TTC549 (cell line): ENCODE measurements around the gene LEF1.

Experiments used
- FAIRE-seq: peaks from 2 replicates; lab custom pipeline; 2012; peaks lifted over from hg19 to GRCh38; lab: Jason Lieb, UNC

LEF1 gene

DNA sequence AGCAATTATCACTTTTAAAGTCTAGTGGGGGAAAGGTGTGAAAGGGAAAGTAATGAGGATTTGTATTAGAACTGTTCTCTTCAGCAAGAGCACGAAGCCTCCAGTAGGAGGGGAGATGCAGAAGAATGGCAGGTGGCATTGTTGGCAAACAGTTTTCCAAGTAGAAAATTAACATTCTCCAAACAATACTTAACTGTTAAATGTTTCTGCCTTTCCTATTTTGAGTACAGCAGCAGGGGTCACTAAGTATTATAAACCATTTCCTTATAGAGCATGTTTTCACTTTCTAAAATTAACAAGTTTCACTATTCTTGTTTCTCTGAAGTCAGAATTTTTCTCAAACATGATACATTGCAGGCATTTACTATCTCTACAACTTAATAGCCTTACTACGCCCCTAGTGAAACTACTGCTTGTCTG is 58.7 kb downstream of the LEF1 start:
- no peak for FAIRE-seq

GRCh38 chr4:108109111-108109510 is 59.6 kb downstream of the LEF1 start:
- no peak for FAIRE-seq

DNA sequence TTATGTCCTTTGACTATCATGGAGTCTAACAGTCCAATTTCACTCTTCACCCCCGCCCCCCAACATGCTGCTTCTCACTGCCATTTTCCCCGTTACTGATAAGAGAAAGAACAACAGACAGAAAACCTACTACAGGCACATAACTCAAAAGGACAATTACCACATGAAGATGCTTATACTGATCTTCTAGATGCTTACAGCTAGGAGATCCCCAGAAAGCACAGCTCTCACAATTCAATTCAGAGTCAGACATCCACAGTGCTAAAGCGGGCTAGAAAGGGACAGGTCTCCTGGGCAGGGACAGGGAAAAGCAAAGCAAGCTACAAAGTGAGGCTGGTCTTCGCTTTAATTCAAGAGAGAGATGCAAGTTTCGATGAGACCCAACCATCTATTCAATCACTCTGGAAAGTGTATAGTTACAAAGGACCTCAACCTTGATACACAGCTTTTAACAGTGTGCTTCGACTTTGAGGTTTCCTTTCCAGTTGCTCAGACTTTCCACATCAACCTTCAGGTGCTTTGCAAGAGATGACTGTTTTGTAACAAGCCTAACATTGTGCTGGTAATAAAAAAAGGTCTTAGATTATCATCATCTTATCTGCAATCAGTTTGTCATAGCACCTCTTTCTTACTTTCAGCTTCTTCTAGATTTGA is 60.9 kb downstream of the LEF1 start:
- FAIRE-seq = no peak

- no peak for FAIRE-seq
Measured at GRCh38 chr4:108107101-108107500, 61.6 kb downstream of the LEF1 start.

DNA sequence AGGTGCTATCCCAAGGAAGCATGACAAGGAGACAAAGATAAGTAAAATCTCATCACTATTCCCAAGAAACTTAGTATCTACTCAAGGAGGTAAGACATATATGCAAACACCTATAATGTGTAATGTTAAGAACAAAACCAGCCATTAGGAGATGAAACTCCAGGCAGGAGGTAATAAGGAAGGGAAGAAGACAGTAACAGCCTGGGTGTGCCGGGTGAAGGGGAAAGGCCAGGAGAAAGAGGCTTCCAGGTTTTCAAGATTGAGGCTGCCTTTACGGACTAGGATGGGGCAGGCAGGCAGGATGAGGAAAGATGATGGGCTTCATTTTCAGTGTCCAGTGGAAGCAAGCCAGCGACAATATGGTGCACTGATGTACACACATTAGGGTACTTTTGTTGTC is 62.5 kb downstream of the LEF1 start:
- no peak for FAIRE-seq

GRCh38 chr4:108103099-108103862 is 65.5 kb downstream of the LEF1 start:
- no peak for FAIRE-seq

- no peak for FAIRE-seq
Measured at GRCh38 chr4:108100827-108101226, 67.9 kb downstream of the LEF1 start.

DNA sequence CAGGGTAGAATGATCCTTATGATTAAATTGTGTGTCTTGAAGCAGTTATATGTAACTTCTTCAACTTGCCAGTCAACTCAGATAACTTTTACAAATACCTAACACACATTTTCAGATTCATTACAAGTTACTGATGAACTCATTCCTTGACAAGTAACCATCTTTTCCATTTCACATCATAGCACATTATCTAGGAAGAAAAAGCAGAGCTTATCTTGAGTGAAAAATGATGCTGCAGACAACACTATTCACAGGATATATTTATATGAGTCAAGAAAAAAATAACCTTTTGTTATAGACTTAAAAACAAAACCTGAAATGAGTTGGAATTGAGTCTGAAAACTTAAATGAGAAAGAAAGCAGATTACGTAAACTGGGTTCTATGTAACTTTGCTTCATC is 68.9 kb downstream of the LEF1 start:
- no peak for FAIRE-seq

- no peak for FAIRE-seq
Measured at GRCh38 chr4:108097990-108098553, 70.7 kb downstream of the LEF1 start.

DNA sequence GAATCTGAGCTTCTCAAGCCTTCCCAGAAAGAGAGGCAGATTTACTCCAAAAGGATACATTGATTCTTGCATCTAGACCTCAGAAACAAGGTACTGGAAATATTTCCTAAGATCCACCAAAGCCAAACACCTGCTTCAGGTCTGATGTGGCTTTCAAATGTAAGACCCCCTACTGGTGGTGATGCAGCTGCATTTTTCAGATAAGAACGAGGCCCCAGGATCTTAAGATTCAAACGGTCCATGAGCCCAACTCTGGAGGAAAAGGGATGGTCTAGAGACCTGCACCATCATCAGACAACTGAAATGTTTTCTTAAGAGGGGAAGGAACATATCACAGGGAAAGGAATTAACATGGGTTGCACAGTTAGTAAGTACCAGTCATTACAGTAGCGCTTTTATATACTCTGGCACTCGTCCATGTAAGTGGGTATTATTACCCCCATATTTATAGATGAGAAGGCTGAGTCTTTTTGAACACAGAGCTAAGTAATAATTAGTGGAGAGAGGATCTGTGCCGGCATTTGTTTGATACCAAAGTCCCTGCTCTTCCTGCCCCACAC is 73.7 kb downstream of the LEF1 start:
- no peak for FAIRE-seq

- no peak for FAIRE-seq
Measured at GRCh38 chr4:108094131-108094530, 74.6 kb downstream of the LEF1 start.

- FAIRE-seq = no peak
Measured at GRCh38 chr4:108092288-108092687, 76.4 kb downstream of the LEF1 start.

- FAIRE-seq = no peak
Measured at GRCh38 chr4:108087293-108087967, 81.3 kb downstream of the LEF1 start.

- FAIRE-seq = no peak
Measured at GRCh38 chr4:108081256-108081655, 87.5 kb downstream of the LEF1 start.

DNA sequence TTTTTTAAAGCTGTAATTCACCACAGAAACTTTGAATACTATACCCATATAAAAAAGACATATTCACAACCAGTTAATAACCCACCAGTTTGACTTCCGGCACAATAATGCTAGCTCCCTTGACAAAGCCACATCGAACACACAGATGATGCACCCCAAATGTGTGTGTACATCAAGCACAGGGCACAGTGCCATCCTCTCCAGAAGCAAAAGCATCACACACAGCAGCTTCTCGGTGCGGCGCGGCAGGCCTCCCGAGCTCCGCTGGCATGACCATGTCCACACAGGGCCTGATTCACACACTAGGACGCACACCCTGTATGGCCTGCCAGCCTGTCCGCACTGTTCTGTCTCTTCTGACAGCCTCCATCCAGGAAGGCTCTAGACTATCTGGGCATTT is 88.0 kb downstream of the LEF1 start:
- no peak for FAIRE-seq

DNA sequence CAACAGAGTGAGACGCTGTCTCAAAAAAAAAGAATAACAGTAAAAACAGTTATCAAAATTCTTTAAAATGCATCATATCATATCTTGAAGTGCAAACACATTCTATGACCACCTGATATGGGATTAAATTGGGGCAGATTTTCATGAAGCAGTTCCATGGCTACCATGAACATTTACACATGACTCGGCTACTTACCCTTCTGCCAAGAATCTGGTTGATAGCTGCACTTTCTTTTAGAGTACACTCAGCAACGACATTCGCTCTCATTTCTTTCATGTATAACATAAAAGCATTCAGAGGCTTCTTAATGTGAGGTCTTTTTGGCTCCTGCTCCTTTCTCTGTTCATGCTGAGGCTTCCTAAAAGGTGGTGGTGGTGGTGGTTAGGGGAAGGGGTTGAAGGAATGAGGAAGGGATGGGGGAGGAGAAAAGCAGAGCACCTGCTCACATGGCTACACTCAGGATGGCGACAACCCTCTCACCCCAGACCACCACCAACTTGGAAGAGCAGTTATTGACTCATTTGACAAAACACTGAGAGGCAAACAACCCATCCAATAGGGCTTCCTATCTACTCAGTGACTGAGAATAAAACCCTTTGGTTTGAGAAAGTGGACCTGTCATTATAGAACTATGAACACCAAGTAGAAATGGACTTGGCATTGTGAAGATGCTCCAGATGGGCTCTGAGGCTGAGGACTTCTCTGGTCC is 90.6 kb downstream of the LEF1 start:
- FAIRE-seq = no peak

DNA sequence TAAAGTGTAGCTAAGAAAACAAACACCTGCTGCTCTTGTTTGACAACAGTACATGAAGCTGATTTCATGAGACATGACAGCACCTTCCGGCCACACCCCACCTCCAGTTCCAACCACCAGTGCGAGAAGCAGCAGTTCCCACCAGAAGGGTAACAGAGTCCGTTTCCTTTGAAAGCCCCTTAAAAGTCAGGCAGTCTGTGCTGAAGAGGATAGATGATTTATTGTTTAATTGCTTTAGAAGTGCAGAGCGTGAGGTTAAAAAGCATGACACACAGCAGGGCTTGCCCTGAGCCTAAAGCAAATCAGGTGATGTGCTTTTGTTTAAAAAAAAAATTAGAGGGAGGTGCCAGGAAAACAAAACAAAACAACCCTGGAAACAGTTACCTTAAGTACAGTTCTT is 96.4 kb downstream of the LEF1 start:
- FAIRE-seq = no peak

DNA sequence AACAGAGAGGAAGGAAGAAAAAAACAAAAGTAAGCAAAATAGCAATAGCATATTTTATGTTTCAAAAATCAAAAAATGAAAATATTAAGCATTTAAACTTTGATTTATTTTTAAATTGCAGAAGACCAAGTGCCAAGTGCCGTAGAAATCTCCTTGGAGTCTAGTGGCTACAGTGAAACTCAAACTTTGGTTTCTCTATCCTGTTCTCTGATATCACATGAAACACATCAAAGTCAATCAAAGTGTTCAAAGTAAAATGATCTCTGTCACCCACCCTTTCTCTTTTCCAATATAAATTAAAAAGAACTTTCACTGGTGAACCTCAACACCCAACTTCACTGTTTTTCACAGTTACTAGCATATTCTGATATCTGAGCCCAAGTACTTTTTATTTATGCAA is 98.0 kb downstream of the LEF1 start:
- no peak for FAIRE-seq

- no peak for FAIRE-seq
Measured at GRCh38 chr4:108068442-108068841, 100.3 kb downstream of the LEF1 start.

DNA sequence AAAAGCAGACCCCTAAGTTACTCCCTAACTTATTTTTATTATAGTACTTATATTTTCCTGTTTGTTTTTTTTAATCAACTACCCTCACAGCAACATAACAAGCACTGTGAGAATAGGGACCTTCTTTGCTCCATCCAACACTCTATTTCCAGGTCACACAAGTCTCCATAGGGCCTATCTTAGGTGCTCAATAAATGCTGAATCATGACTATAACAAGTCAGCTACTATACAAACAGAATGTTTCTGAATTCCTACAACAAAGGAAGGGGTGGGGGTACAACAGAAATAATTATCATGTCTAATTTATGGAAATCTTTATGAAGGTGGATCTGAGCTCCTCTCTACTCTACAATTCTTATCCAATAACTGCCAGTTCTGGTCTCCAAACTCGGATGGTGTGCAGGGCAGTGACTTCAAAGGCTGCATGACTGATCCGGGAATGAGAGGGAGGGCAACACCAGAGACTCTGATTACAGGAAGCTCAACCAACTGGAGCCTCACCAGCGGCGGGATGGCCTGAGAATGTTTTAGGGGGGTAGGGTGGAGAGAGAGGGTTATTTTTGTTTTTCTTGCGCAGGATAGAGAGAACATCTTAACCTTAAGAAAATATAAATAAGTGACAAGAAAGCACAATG is 107.9 kb downstream of the LEF1 start:
- FAIRE-seq = no peak

DNA sequence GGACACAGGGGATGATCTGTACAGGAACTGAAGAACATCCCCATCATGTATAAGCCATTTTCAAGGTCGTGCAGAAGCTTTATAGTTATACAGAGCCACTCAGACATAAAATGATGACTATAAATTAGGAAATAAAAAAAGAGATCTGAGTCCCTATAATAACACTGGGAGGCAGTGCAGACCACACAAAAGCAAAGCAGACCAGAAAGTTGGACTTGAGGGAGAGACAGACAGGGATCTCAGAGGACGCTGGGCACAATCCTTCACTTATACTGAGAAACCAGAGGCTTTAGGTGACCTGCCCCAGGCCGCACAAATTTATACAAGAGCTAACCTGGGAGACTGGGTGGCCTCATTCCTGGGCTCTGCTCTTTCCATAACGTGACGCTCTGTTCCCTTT is 108.6 kb downstream of the LEF1 start:
- no peak for FAIRE-seq
